ENCODE data around the gene CASKIN1. TPM values are rescaled to one million over a fixed set of nuclear protein-coding genes. Genes with fewer than 3 reads are reported as not detected.

The CASKIN1 gene
- total RNA-seq (under 1 TPM; under 0.01 to 0.09 TPM), polyA plus RNA-seq (under 1 TPM in 1 of 2 donors, not detected in 1; 0.17 TPM)

- Histone ChIP-seq H3K9me3 (ENCODE audit: control insufficient read depth in 4 of 4, low read length in 3 of 4) (no peaks in the 10 kb centered on the region), H3K4me1 (ENCODE audit: control insufficient read depth in 4 of 4, insufficient read depth in 4 of 4, low read length in 3 of 4) (peaks cover 2 to 11% (median 4%) of the 10 kb centered on the region in 4 donors), H3K27me3 (ENCODE audit: control insufficient read depth in 4 of 4, insufficient read depth in 4 of 4, low read length in 3 of 4) (peaks cover 0 to 2% (median 0%) of the 10 kb centered on the region in 4 donors), H3K36me3 (ENCODE audit: control insufficient read depth in 4 of 4, insufficient read depth in 3 of 4, low read depth in 1 of 4, low read length in 3 of 4) (no peaks in the 10 kb centered on the region), H3K27ac (ENCODE audit: low read depth in 1 of 2, low read length in 2 of 2) (no peak within 1 kb of the TSS), H3K9ac (ENCODE audit: low read depth in 1 of 2, low read length in 2 of 2) (no peak within 1 kb of the TSS), H3K4me3 (ENCODE audit: low read depth in 1 of 3, low read length in 3 of 3) (peak within 1 kb of the TSS in 1 of 3 donors; percentile 56)
- no peak for DNase-seq (ENCODE audit: low spot score)
- 1% methylated on average over 114 of the region's 129 CpGs for WGBS
- TF ChIP-seq MAX (IDR thresholded peaks at IDR 0.05) = no peak
- no peak for TF ChIP-seq FOXA2 (IDR thresholded peaks at IDR 0.05)
- TF ChIP-seq ZBTB33 (IDR thresholded peaks at IDR 0.05) = no peak
- TF ChIP-seq TAF1 (conservative IDR thresholded peaks at IDR 0.05) = no peak
- no peak for TF ChIP-seq JUND (IDR thresholded peaks at IDR 0.05)
- TF ChIP-seq NR2F2 (IDR thresholded peaks at IDR 0.05) = no peak
- no peak for TF ChIP-seq SP1 (IDR thresholded peaks at IDR 0.05)
- TF ChIP-seq HNF4G (IDR thresholded peaks at IDR 0.05) = no peak
- no peak for TF ChIP-seq YY1 (IDR thresholded peaks at IDR 0.05)
Measured at GRCh38 chr16:2196162-2196980, at the start of gene CASKIN1. TSS of gene CASKIN1 (minus strand) at chr16:2196605. CDS start at chr16:2196432, 173 bp downstream.

GRCh38 chr16:2244926-2245795, 48.8 kb upstream of the CASKIN1 start:
- Histone ChIP-seq H3K4me3 (ENCODE audit: low read depth in 1 of 3, low read length in 3 of 3) (no peak overlapping the region), H3K9ac (ENCODE audit: low read depth in 1 of 2, low read length in 2 of 2) (no peak overlapping the region), H3K36me3 (ENCODE audit: control insufficient read depth in 4 of 4, insufficient read depth in 3 of 4, low read depth in 1 of 4, low read length in 3 of 4) (peaks cover 13 to 46% (median 32%) of the 10 kb centered on the region in 4 donors), H3K27ac (ENCODE audit: low read depth in 1 of 2, low read length in 2 of 2) (no peak overlapping the region), H3K9me3 (ENCODE audit: control insufficient read depth in 4 of 4, low read length in 3 of 4) (no peaks in the 10 kb centered on the region), H3K4me1 (ENCODE audit: control insufficient read depth in 4 of 4, insufficient read depth in 4 of 4, low read length in 3 of 4) (peaks cover under 1 to 13% (median 8%) of the 10 kb centered on the region in 4 donors), H3K27me3 (ENCODE audit: control insufficient read depth in 4 of 4, insufficient read depth in 4 of 4, low read length in 3 of 4) (no peaks in the 10 kb centered on the region)
- no peak for DNase-seq (ENCODE audit: low spot score)
- 97% methylated on average over 30 of the region's 30 CpGs for WGBS
- no peak for TF ChIP-seq YY1 (IDR thresholded peaks at IDR 0.05)
- no peak for TF ChIP-seq ZBTB33 (IDR thresholded peaks at IDR 0.05)
- no peak for TF ChIP-seq HNF4A (conservative IDR thresholded peaks at IDR 0.05)
- no peak for TF ChIP-seq ATF3 (IDR thresholded peaks at IDR 0.05)
- no peak for TF ChIP-seq RXRA (IDR thresholded peaks at IDR 0.05)
- no peak for TF ChIP-seq TAF1 (conservative IDR thresholded peaks at IDR 0.05)
- no peak for TF ChIP-seq SP1 (IDR thresholded peaks at IDR 0.05)
- no peak for TF ChIP-seq FOXA1 (IDR thresholded peaks at IDR 0.05)
- TF ChIP-seq GABPA (IDR thresholded peaks at IDR 0.05 in 1 of 2, conservative IDR thresholded peaks at IDR 0.05 in 1 of 2) = no peak
- no peak for TF ChIP-seq JUND (IDR thresholded peaks at IDR 0.05)
- no peak for TF ChIP-seq RAD21 (IDR thresholded peaks at IDR 0.05)
